Renal pelvis (tissue), 12 donors: ENCODE data around the gene P2RX4. TPM values are rescaled to one million over a fixed set of nuclear protein-coding genes. Genes with fewer than 3 reads are reported as not detected.
A peak's percentile ranks its signal among the peaks of the same experiment; 100 is the strongest.
"Not testable (repeated sequence)": the region's sequence is repeated elsewhere in the genome, so short reads cannot be mapped to it uniquely, and the experiment has no call there.

Source experiments
- DNase-seq: peaks from one replicate; pipeline ENCODE4 v3.0.0-alpha.2; 2013
- long read RNA-seq, 16 experiments: transcript quantifications; one replicate each; lab custom pipeline, GENCODE V29; 2026
- polyA plus RNA-seq, 3 donors: library from polyadenylated mRNA; unstranded; fragments of 120-200 nt; gene quantifications; one replicate each; pipeline ENCODE4 v1.2.1, GENCODE V29; 2013; ENCODE audit not compliant: insufficient read length in 3 of 3

Gene P2RX4, protein sequence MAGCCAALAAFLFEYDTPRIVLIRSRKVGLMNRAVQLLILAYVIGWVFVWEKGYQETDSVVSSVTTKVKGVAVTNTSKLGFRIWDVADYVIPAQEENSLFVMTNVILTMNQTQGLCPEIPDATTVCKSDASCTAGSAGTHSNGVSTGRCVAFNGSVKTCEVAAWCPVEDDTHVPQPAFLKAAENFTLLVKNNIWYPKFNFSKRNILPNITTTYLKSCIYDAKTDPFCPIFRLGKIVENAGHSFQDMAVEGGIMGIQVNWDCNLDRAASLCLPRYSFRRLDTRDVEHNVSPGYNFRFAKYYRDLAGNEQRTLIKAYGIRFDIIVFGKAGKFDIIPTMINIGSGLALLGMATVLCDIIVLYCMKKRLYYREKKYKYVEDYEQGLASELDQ
- 10 to 100 TPM; 33.6 to 39.6 (median 33.8) TPM for polyA plus RNA-seq
- long read RNA-seq, donor 1, transcript P2RX4-202 (12 exons, 2,032 nt), result major isoform, 10 of 10 reads
- long read RNA-seq, donor 1, partial matches to known transcripts, result 0 of 10 reads
- long read RNA-seq, donor 1, other reads (novel, unspliced or antisense), result 0 of 10 reads
- long read RNA-seq, donor 2, transcript P2RX4-202 (12 exons, 2,032 nt), result major isoform, 13 of 14 reads
- long read RNA-seq, donor 2, partial matches to known transcripts, result 0 of 14 reads
- long read RNA-seq, donor 2, other reads (novel, unspliced or antisense), result 0 of 14 reads
- long read RNA-seq, donor 3, transcript P2RX4-202 (12 exons, 2,032 nt), result major isoform, 9 of 19 reads
- long read RNA-seq, donor 3, partial matches to known transcripts, result 10 of 19 reads
- long read RNA-seq, donor 3, other reads (novel, unspliced or antisense), result 0 of 19 reads
- long read RNA-seq, donor 4, transcript P2RX4-202 (12 exons, 2,032 nt), result major isoform, 13 of 14 reads
- long read RNA-seq, donor 4, partial matches to known transcripts, result 0 of 14 reads
- long read RNA-seq, donor 4, other reads (novel, unspliced or antisense), result 0 of 14 reads
- long read RNA-seq, donor 5, partial matches to known transcripts, result 0 of 3 reads
- long read RNA-seq, donor 5, other reads (novel, unspliced or antisense), result 0 of 3 reads
- long read RNA-seq, donor 6, transcript P2RX4-202 (12 exons, 2,032 nt), result major isoform, 7 of 17 reads
- long read RNA-seq, donor 6, partial matches to known transcripts, result 10 of 17 reads
- long read RNA-seq, donor 6, other reads (novel, unspliced or antisense), result 0 of 17 reads
- long read RNA-seq, donor 7, transcript P2RX4-202 (12 exons, 2,032 nt), result major isoform, 11 of 12 reads
- long read RNA-seq, donor 7, partial matches to known transcripts, result 0 of 12 reads
- long read RNA-seq, donor 7, other reads (novel, unspliced or antisense), result 0 of 12 reads
- long read RNA-seq, donor 8, transcript P2RX4-202 (12 exons, 2,032 nt), result major isoform, 5 of 5 reads
- long read RNA-seq, donor 8, partial matches to known transcripts, result 0 of 5 reads
- long read RNA-seq, donor 8, other reads (novel, unspliced or antisense), result 0 of 5 reads
- long read RNA-seq, donor 9, transcript P2RX4-202 (12 exons, 2,032 nt), result major isoform, 15 of 16 reads
- long read RNA-seq, donor 9, partial matches to known transcripts, result 0 of 16 reads
- long read RNA-seq, donor 9, other reads (novel, unspliced or antisense), result 0 of 16 reads
- long read RNA-seq, donor 10, transcript P2RX4-202 (12 exons, 2,032 nt), result major isoform, 8 of 15 reads
- long read RNA-seq, donor 10, partial matches to known transcripts, result 5 of 15 reads
- long read RNA-seq, donor 10, other reads (novel, unspliced or antisense), result 0 of 15 reads
- long read RNA-seq, donor 11, transcript P2RX4-202 (12 exons, 2,032 nt), result major isoform, 5 of 7 reads
- long read RNA-seq, donor 11, partial matches to known transcripts, result 0 of 7 reads
- long read RNA-seq, donor 11, other reads (novel, unspliced or antisense), result 0 of 7 reads
- long read RNA-seq, donor 12, transcript P2RX4-202 (12 exons, 2,032 nt), result major isoform, 13 of 14 reads
- long read RNA-seq, donor 12, partial matches to known transcripts, result 0 of 14 reads
- long read RNA-seq, donor 12, other reads (novel, unspliced or antisense), result 0 of 14 reads
- long read RNA-seq, donor 13, partial matches to known transcripts, result 0 of 4 reads
- long read RNA-seq, donor 13, other reads (novel, unspliced or antisense), result 0 of 4 reads
- long read RNA-seq, donor 14, result 0 reads
- long read RNA-seq, donor 15, transcript P2RX4-202 (12 exons, 2,032 nt), result major isoform, 14 of 15 reads
- long read RNA-seq, donor 15, partial matches to known transcripts, result 0 of 15 reads
- long read RNA-seq, donor 15, other reads (novel, unspliced or antisense), result 0 of 15 reads
- long read RNA-seq, donor 16, transcript P2RX4-202 (12 exons, 2,032 nt), result major isoform, 8 of 9 reads
- long read RNA-seq, donor 16, partial matches to known transcripts, result 0 of 9 reads
- long read RNA-seq, donor 16, other reads (novel, unspliced or antisense), result 0 of 9 reads

DNA sequence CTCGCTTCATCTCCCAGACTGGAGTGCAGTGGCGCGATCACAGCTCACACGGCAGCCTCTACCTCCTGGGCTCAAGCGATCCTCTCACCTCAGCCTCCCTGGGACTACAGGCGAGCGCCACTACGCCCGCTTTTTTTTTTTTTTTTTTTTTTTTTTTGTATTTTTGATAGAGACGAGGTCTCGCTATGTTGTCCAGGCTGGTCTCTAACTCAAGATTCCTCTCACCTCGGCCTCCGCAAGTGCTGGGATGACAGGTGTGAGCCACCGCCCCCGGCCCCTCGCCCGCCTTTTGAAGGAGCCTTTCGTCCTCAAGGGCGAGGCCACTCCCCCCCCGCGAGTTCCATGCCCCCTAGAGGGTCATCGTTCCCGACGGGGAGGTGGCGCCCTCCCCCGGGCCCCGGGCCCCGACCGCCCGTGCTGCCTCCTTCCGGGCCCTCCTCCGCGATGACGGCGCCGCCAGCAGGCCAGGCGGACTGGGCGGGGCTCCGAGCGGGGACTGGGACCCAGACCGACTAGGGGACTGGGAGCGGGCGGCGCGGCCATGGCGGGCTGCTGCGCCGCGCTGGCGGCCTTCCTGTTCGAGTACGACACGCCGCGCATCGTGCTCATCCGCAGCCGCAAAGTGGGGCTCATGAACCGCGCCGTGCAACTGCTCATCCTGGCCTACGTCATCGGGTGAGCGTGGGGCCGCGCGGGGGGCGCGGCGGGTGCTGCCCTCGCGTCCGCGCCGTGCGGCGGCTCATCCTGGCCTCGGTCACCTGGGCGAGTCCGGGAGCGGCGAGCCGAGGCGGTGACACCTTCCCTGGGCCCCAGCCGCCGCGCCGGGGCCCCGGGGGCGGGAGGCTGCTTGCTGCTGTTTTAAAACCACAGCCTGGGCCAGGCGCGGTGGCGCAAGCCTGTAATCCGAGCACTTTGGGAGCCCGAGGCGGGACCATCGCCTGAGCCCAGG is at the start of gene P2RX4:
P2RX4 (plus strand) TSS at position 506 of the 949 bp plus-strand sequence; CDS start at position 542, 36 bp downstream.
- DNase-seq, result peak; percentile 76

DNA sequence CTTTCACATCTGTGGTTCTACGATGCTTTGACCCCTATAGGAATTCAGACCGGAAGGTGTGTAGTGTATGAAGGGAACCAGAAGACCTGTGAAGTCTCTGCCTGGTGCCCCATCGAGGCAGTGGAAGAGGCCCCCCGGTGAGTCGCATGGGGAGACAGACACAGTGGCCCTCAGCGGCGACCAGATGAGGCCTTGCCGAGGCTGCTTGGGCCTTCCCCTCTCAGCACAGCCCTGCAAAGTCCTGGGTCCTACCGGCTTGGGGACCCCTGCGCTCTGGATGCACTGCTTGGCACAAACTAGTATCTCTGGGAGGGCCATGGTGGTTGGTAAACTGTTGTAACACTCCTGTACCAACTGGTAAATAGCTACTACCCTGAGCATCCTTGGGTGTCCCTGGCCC is 47.5 kb upstream of the P2RX4 start:
- DNase-seq, result no peak

DNA sequence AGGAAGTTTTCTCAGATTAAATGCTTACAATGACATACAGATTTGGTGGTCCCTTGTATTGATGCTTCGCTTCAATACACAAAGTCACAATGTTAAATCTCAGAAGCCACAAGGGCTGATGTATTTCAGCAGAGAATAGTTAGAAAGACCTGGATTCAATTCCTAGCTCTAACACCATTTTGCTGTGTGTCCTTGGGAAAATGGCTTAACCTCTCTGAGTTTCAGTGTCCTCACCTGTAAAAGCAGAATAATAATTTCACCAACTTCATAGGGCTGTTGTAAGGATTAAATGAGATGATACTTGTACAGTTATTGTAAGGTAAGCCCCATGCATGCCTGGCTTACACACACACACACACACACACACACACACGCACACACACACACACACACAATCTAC is 46.9 kb upstream of the P2RX4 start:
- no peak for DNase-seq

DNA sequence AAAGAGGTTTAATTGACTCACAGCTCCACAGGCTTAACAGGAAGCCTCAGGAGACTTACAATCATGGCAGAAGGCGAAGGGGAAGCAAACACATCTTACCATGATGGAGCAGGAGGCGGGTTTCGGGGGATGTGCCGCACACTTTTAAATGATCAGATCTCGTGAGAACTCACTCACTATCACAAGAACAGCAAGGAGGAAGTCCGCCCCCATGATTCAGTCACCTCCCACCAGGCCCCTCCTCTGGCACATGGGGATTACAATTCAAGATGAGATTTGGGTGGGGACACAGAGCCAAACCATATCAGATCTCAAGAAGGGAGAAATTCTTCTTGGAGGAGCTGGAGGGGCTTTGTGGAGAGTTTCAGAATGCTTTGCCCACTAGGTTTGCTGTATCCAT is 45.1 kb upstream of the P2RX4 start:
- DNase-seq, result not testable (repeated sequence)

DNA sequence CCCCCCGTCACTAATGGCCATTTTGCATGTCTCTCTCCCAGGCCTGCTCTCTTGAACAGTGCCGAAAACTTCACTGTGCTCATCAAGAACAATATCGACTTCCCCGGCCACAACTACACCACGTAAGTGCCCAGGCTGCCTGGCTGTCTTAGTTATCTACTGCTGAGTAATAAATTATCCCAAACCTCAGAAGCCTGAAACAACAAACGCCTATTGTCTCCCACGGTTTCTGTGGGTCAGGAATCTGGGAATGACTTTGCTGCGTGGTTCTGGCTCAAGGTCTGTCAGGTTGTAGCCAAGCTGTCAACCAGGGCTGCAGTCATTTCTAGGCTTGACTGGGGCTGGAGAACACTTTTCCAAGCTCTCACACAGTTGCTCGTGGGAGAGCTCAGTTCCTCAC is 44.6 kb upstream of the P2RX4 start:
- DNase-seq, result no peak

DNA sequence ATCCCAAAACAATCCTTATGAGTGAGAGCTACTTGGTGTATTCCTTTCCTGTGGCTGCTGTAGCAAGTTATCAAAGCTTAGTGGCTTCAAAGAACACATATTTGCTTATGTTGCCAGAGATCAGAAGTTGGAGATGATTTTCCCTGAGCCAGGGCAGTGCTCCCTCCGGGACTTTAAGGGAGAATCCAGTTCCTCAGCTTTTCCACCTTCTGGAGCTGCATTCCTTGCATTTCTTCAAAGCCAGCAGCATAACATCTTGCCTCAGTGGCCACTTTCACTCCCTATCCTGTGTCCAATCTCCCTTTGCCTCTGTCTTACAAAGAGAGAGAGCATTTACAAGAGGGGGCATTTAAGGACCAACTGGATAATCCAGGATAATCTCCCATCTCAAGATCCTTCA is 43.6 kb upstream of the P2RX4 start:
- no peak for DNase-seq

DNA sequence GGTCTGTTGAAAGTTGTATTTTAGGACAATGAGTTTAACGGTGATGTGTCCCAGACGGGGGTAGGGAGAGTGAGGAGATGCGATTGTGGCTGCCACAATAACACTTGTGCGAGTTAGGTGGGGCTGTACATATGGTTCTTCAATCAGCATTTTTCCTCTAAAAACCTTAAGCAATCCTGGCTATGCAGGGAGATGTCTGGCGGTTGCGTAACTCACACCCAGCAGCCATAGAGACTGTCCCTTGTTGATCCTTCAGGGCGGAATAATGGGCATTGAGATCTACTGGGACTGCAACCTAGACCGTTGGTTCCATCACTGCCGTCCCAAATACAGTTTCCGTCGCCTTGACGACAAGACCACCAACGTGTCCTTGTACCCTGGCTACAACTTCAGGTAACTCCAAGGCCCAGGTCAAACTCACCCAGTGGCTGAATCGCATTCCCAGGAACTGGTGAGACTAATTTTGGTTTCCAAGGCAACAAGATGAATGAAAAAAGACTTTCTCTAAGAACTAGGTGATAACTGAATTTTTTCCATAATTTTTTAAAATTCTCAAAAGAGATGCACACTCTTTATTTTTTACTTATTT is 42.6 kb upstream of the P2RX4 start:
- DNase-seq, result no peak

DNA sequence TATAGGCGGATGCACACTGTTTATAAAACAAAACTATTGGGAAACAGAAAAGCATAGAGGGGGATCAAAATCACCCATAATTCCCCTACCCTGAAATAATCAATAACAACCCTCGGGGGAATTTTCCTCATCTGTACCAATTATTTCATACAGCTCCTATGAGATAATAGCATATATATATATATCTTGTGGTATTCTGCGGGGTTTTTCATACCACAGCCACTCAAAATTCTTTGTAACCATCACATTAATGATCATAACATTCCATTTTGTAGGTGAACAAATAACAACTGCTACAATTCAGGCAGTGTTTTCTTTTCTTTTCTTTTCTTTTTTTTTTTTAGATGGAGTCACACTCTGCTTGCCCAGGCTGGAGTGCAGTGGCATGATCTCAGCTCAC is 42.0 kb upstream of the P2RX4 start:
- DNase-seq, result no peak

DNA sequence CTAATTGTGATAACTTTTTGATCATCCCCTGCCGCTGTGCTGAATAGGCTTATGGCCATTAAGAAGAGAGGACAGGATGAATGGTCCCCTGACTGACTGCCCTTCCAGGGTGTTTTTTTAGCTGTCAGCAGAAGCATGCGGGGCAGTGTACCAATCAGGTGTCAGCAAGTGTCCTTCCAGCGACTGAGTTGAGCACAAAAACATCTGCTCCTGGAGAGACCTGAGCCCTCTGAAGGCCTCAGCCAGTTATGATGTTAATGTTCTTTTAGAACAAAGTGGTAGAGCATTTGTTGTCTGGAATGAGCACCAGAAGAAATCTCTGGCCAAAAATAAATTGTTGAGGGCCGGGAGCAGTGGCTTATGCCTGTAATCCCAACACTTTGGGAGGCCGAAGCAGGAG is 39.8 kb upstream of the P2RX4 start:
- no peak for DNase-seq

DNA sequence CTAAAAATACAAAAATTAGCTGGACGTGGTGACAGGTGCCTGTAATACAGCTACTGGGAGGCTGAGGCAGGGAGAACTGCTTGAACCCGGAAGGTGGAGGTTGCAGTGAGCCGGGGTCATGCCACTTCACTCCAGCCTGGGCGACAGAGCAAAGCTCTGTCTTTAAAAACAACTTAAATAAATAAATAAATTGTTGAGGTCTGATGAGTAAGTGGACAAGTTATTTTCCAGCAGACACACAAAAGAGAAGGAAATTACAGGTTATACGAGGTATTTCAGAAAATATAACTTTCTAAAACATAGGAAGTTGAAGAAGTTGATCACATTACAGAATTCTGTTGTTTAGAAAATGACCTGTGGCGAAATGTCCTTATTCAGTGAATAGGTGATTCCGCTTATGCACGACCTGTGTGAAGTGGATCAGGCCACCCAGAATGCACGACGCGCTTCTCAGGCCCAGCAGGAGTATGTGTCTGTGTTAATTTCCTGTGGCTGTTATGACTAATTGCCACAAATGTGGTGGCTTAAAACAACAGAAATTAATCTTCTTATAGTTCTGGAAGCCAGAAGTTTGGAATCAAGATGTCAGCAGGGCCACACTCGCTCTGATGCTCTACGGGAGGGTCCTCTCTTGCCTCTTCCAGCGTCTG is 39.2 kb upstream of the P2RX4 start:
- DNase-seq, result no peak

DNA sequence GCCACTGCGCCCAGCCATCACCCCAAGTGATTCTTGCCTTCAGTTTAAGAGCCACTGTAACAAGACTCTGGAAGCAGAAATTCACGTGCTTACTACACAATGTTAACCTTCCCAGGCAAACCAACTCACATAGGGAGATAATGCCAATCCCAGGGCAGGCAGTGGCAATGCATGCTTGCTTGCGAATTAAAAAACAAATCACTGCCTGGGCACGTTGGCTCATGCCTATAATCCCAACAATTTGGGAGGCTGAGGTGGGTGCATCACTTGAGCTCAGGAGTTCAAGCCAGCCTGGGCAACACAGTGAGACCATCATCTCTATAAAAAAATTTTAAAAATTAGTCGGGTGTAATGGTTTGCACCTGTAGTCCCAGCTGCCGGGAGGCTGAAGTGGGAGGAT is 37.8 kb upstream of the P2RX4 start:
- DNase-seq, result no peak

DNA sequence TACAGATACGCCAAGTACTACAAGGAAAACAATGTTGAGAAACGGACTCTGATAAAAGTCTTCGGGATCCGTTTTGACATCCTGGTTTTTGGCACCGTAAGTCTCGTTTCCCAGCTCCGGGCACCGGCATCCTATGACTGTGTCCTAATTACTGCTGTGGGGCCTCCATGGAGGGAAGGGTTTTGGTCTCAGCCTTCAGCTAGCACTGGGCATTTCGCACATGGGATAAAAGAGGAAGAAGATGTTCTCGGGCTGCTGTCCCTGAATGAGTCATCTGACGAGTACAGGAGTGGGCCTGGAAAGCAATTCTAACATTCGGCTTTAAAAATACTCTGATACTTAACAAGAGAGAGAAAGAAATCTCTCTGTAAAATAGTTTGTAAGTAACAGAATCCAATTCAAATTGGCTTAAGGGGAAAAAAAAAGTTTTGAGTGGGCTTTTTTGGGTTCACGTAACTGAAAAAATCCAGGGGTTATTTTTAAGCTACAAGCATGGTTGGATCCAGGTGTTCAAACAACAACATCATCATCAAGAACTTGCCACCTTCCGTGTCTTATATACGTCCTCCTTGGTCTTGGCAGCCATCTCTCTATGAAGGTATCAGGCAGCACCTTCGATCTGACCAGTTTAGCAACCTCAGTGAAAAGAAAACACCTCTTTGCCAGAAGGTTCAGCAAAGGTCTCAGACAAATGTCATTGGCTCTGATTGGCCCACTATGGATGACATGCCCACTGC is 34.4 kb upstream of the P2RX4 start:
- DNase-seq, result no peak

DNA sequence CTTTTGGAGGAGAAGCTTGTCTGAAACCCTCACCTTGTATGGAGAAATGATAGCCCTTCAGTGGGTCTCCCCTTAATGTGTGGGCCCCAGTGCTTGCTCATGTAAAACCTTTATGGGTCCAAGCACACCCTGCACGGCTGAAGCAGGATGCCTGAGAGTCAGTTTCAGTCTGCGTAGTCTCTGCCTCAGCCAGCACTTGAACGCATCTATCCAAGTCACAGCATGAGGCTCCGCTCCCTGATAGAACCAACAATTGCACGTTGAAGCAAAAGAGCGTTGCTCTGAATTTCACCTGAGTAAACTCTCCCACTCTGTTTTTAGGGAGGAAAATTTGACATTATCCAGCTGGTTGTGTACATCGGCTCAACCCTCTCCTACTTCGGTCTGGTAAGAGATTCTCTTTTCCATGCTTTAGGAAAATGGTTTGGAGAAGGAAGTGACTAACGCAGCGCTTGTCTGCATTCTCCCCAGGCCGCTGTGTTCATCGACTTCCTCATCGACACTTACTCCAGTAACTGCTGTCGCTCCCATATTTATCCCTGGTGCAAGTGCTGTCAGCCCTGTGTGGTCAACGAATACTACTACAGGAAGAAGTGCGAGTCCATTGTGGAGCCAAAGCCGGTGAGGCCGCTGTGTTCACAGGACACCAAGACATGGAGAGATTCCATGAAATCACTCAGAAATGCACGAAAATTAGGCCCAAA is 33.0 kb upstream of the P2RX4 start:
- DNase-seq, result no peak

DNA sequence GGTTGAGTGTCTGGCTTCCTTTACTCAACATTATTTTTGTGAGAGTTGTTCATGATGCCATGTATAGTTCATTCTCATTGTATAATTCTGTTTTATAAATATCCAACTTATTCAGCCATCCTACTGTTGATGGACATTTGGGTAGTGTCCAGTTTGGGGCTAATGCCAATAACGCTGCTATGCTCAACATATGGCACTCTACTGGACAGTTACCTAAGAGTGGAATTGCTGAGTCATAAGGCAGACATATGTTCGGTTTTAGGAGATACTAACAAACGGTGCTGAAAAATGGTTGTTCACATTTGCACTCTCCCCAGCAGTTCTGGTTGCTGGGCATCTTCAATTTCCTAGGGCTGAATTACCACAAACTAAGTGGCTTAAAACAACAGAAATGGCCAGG is 28.7 kb upstream of the P2RX4 start:
- no peak for DNase-seq

DNA sequence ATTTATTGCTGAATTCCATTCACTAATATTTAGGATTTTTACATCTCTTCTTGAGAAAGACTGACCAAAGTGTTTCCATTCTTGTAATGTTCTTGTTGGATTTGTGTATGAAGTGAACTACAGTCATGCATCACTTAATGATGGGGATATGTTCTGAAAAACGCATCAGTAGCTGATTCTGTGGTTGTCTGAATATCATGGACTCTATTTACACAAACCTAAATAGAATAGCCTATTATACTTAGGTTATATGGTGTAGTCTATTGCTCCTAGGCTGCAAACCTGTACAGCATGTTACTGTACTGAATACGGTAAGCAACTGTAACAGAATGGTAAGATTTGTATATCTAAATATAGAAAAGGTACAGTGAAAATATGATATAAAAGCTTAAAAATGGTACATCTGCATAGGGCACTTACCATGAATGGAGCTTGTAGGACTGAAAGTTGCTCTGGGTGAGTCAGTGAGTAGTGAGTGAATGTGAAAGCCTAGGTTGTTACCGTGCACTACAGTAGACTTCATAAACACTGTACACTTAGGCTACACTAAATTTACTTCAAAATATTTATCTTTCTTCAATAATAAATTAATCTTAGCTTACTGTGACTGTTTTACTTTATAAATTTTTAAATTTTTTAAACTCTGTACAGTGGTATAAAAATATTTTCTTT is 27.6 kb upstream of the P2RX4 start:
- no peak for DNase-seq
